Stimulated activated CD8-positive, alpha-beta memory T cell treated with anti-CD3 and anti-CD28 coated beads, Interleukin-15, amount 100 ng/mL, for 48 hours (primary cell): ENCODE results near the gene SMARCB1.
"Not testable (repeated sequence)": the region's sequence is repeated elsewhere in the genome, so short reads cannot be mapped to it uniquely, and the experiment has no call there.

Experiments
- DNase-seq, 2 donors: peaks; one replicate each; pipeline ENCODE4 v3.0.0-alpha.2; 2020; ENCODE audit warnings: low read depth in 2 of 2

SMARCB1 gene

GRCh38 chr22:23846081-23846469, 59.3 kb downstream of the SMARCB1 start:
- no peak for DNase-seq

- no peak for DNase-seq
Observed at GRCh38 chr22:23847310-23847920, 60.6 kb downstream of the SMARCB1 start.

GRCh38 chr22:23847991-23848864, 61.5 kb downstream of the SMARCB1 start:
- no peak for DNase-seq

GRCh38 chr22:23849009-23850006, 62.5 kb downstream of the SMARCB1 start:
- peak; percentile 72 to 73 for DNase-seq

GRCh38 chr22:23850136-23850611, 63.4 kb downstream of the SMARCB1 start:
- no peak for DNase-seq

- DNase-seq = no peak
Observed at GRCh38 chr22:23856721-23857605, 70.2 kb downstream of the SMARCB1 start.

GRCh38 chr22:23857606-23858483, 71.1 kb downstream of the SMARCB1 start, which contains the start of gene SLC2A11:
Gene SLC2A11 (plus strand): TSS chr22:23857875. CDS start chr22:23858000, 125 bp downstream.
- peak; percentile 92 to 94 for DNase-seq

GRCh38 chr22:23858484-23858815, 71.7 kb downstream of the SMARCB1 start:
- DNase-seq = no peak

GRCh38 chr22:23859201-23859600, 72.4 kb downstream of the SMARCB1 start:
- no peak for DNase-seq

- DNase-seq = not testable (repeated sequence)
Observed at GRCh38 chr22:23860187-23860586, 73.4 kb downstream of the SMARCB1 start.

- DNase-seq = no peak
Observed at GRCh38 chr22:23862103-23862502, 75.3 kb downstream of the SMARCB1 start.

- not testable (repeated sequence) for DNase-seq
Observed at GRCh38 chr22:23864499-23865154, 77.9 kb downstream of the SMARCB1 start.

- DNase-seq = no peak
Observed at GRCh38 chr22:23868580-23868979, 81.8 kb downstream of the SMARCB1 start.

- no peak for DNase-seq
Observed at GRCh38 chr22:23874871-23875270, 88.1 kb downstream of the SMARCB1 start.

GRCh38 chr22:23875801-23876200, 89.0 kb downstream of the SMARCB1 start:
- DNase-seq = no peak

- DNase-seq = no peak
Observed at GRCh38 chr22:23877566-23877965, 90.8 kb downstream of the SMARCB1 start.

GRCh38 chr22:23878219-23878618, 91.5 kb downstream of the SMARCB1 start:
- no peak for DNase-seq

GRCh38 chr22:23882370-23882769, 95.6 kb downstream of the SMARCB1 start:
- DNase-seq = no peak

- DNase-seq = no peak
Observed at GRCh38 chr22:23883658-23884057, 96.9 kb downstream of the SMARCB1 start.
